ENCODE data around the gene APC. TPM values are rescaled to one million over a fixed set of nuclear protein-coding genes. Genes with fewer than 3 reads are reported as not detected.

Gene APC
- total RNA-seq, 1 experiment from 2014 or later, result 33.7 TPM

DNA sequence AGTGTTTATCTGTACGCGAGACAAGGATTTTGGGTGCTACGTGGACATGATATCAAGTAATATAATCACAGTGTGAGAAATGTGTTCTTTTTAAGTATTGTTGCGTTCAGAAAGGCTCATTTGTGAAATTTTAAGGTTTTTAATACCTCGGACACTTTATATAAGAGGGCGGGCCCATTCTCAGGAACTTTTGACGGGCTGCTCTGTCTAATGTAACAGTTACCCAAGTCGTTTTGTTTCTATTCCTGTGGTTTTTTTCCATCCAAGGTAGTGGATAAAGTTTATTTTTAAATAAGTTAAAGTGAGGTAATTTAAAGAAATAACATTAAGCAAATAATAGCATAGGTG lies 123.9 kb downstream of the APC start:
- in situ Hi-C loops (cut with HindIII; ENCODE audit: low pct_unique_long_range_greater_than_20kb, low sequenced_read_pairs), result no loop called here

DNA sequence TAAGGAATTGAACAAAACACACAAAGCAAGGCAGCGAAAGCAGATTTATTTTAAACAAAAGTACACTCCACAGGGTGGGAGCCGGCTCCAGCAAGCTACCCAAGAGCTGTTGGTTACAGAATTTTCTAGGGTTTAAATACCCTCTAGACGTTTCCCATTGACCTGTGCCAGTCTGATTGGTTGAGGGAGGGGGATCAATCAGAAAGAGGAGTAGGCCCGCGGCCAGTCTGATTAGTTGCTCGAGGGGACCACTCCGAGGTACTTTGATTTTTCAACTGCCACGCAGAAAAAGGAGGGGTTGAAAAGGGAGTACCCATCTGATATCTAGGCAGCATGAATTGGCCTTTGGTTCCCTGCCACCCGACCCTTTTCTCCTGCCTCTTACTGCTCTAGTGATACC lies 124.4 kb downstream of the APC start:
- intact Hi-C loops (cut with micrococcal nuclease; ENCODE audit: unreplicated experiment), result no loop called here
- in situ Hi-C loops (cut with HindIII; ENCODE audit: low pct_unique_long_range_greater_than_20kb, low sequenced_read_pairs), result no loop called here
- no peaks in the 10 kb centered on the region for H3K27me3 ChIP-seq (ENCODE audit: control insufficient read depth, insufficient read depth, low read length)
- TF ChIP-seq TCF7L2 (IDR thresholded peaks at IDR 0.05; ENCODE audit: low read depth, low read length) (no peak), POLR2AphosphoS5 (IDR thresholded peaks at IDR 0.05; ENCODE audit: low read depth, low read length) (no peak), SIN3A (IDR thresholded peaks at IDR 0.05; ENCODE audit: borderline replicate concordance, insufficient read depth, low read depth, low read length) (no peak)
- TF ChIP-seq, protein P1, sequence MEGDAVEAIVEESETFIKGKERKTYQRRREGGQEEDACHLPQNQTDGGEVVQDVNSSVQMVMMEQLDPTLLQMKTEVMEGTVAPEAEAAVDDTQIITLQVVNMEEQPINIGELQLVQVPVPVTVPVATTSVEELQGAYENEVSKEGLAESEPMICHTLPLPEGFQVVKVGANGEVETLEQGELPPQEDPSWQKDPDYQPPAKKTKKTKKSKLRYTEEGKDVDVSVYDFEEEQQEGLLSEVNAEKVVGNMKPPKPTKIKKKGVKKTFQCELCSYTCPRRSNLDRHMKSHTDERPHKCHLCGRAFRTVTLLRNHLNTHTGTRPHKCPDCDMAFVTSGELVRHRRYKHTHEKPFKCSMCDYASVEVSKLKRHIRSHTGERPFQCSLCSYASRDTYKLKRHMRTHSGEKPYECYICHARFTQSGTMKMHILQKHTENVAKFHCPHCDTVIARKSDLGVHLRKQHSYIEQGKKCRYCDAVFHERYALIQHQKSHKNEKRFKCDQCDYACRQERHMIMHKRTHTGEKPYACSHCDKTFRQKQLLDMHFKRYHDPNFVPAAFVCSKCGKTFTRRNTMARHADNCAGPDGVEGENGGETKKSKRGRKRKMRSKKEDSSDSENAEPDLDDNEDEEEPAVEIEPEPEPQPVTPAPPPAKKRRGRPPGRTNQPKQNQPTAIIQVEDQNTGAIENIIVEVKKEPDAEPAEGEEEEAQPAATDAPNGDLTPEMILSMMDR (IDR thresholded peaks at IDR 0.05), result no peak
- TF ChIP-seq, protein P2, sequence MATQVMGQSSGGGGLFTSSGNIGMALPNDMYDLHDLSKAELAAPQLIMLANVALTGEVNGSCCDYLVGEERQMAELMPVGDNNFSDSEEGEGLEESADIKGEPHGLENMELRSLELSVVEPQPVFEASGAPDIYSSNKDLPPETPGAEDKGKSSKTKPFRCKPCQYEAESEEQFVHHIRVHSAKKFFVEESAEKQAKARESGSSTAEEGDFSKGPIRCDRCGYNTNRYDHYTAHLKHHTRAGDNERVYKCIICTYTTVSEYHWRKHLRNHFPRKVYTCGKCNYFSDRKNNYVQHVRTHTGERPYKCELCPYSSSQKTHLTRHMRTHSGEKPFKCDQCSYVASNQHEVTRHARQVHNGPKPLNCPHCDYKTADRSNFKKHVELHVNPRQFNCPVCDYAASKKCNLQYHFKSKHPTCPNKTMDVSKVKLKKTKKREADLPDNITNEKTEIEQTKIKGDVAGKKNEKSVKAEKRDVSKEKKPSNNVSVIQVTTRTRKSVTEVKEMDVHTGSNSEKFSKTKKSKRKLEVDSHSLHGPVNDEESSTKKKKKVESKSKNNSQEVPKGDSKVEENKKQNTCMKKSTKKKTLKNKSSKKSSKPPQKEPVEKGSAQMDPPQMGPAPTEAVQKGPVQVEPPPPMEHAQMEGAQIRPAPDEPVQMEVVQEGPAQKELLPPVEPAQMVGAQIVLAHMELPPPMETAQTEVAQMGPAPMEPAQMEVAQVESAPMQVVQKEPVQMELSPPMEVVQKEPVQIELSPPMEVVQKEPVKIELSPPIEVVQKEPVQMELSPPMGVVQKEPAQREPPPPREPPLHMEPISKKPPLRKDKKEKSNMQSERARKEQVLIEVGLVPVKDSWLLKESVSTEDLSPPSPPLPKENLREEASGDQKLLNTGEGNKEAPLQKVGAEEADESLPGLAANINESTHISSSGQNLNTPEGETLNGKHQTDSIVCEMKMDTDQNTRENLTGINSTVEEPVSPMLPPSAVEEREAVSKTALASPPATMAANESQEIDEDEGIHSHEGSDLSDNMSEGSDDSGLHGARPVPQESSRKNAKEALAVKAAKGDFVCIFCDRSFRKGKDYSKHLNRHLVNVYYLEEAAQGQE (IDR thresholded peaks at IDR 0.05; ENCODE audit: insufficient read depth in 1 of 2, low read depth in 2 of 2, low read length in 1 of 2), result no peak
- POLR2A ChIA-PET, result no interaction called here
- H3K27ac ChIP-seq (ENCODE audit: low read length), result peak overlapping the region; percentile 96
- H3K4me1 ChIP-seq (ENCODE audit: control insufficient read depth, insufficient read depth, low read length), result peaks cover 14% of the 10 kb centered on the region
- BruUV-seq (replicated peaks), result no TSS peak
- CTCF ChIA-PET, result no interaction called here
- peak overlapping the region; percentile 82 to 94 for H3K4me3 ChIP-seq (ENCODE audit: low read depth in 2 of 2, low read length in 2 of 2)
- ATAC-seq, result no peak
- no peak for DNase-seq (ENCODE audit: low read depth, low spot score)
- no peaks in the 10 kb centered on the region for H3K9me3 ChIP-seq (ENCODE audit: control insufficient read depth, insufficient read depth, low read depth, low read length)
- H3K36me3 ChIP-seq (ENCODE audit: control insufficient read depth, insufficient read depth, low read length), result peaks cover 19% of the 10 kb centered on the region

More for the DNA sequence above, 123.9 kb downstream of the APC start:
- CTCF ChIA-PET, result no interaction called here
- peaks cover 16% of the 10 kb centered on the region for H3K36me3 ChIP-seq (ENCODE audit: control insufficient read depth, insufficient read depth, low read length)
- H3K27ac ChIP-seq (ENCODE audit: low read length), result peak overlapping the region; percentile 96
- TSS peak; percentile 74 for BruUV-seq (replicated peaks)
- TF ChIP-seq, protein P1 (IDR thresholded peaks at IDR 0.05), result no peak
- TF ChIP-seq SIN3A (IDR thresholded peaks at IDR 0.05; ENCODE audit: borderline replicate concordance, insufficient read depth, low read depth, low read length) (no peak), TCF7L2 (IDR thresholded peaks at IDR 0.05; ENCODE audit: low read depth, low read length) (no peak), POLR2AphosphoS5 (IDR thresholded peaks at IDR 0.05; ENCODE audit: low read depth, low read length) (no peak)
- TF ChIP-seq, protein P2 (IDR thresholded peaks at IDR 0.05; ENCODE audit: insufficient read depth in 1 of 2, low read depth in 2 of 2, low read length in 1 of 2), result no peak
- POLR2A ChIA-PET, result no interaction called here
- no peak for ATAC-seq
- H3K27me3 ChIP-seq (ENCODE audit: control insufficient read depth, insufficient read depth, low read length), result no peaks in the 10 kb centered on the region
- peaks cover 14% of the 10 kb centered on the region for H3K4me1 ChIP-seq (ENCODE audit: control insufficient read depth, insufficient read depth, low read length)
- intact Hi-C loops (cut with micrococcal nuclease; ENCODE audit: unreplicated experiment), result no loop called here
- peak overlapping the region; percentile 82 to 94 for H3K4me3 ChIP-seq (ENCODE audit: low read depth in 2 of 2, low read length in 2 of 2)
- H3K9me3 ChIP-seq (ENCODE audit: control insufficient read depth, insufficient read depth, low read depth, low read length), result no peaks in the 10 kb centered on the region
- no peak for DNase-seq (ENCODE audit: low read depth, low spot score)
